ENCODE data around the gene DTNA.

The DTNA gene

DNA sequence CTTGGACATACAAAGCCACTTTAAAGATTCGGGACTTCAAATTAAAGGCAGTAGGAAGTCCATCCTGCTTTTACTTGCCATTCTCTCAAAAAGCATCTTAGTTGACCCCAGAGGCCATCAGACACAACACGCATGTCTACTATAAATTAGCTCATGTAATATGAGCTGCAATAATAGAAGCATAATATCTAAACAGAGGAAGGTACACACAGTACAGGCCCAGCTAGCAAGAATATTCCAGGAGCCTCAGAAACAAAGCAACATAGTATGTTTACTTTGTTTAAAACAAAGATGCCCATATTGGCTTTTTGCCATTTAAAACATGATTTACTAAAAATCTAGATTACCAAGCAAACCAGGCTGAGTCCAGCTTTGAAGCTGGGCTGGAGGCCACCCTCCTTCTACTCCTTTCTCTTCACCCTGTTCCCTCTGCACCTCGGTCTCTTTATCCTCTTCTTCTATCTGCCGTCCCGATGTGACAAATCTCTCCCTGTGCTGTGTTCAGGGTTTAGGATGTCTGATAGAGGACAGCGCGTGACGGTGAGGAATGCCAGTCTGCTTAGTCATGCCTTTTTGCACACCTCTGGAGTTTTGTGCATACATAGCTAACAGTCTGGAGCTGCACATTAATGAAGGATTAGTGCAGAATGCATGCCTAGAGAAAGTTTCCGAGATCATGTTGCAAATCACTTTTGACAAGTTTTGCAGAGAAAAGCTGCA, 28.2 kb downstream of the DTNA start:
- Mint-ChIP-seq H3K27ac (no peak overlapping the region), H3K4me3 (no peak overlapping the region), H3K36me3 (ENCODE audit: low read depth) (no peaks in the 10 kb centered on the region), H3K4me1 (ENCODE audit: low read depth) (no peaks in the 10 kb centered on the region), H3K9me3 (no peaks in the 10 kb centered on the region), H3K27me3 (ENCODE audit: low read depth) (no peaks in the 10 kb centered on the region)

DNA sequence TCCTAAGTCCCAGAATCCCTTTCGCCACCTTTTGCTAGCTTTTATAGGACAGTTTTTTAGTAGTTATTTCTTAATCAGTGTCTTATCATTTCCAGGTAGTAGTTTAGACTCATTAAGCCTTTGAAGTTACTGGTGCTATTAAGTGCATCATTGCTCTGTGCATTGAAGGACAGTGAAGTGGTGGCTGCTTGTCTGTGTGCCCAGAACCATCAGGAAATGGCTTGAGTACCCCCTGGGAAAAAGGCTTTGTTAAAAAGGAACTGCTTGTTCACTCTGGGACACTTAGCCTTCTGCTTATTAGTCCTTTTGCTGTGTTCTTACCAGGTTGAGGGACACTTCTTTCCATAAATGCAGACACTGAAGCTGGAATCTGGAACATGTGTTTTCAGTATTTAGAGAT, 30.0 kb downstream of the DTNA start:
- H3K4me1 Mint-ChIP-seq (ENCODE audit: low read depth) = no peaks in the 10 kb centered on the region
- no peaks in the 10 kb centered on the region for H3K36me3 Mint-ChIP-seq (ENCODE audit: low read depth)
- no peaks in the 10 kb centered on the region for H3K27me3 Mint-ChIP-seq (ENCODE audit: low read depth)
- H3K9me3 Mint-ChIP-seq = no peaks in the 10 kb centered on the region
- H3K27ac Mint-ChIP-seq = no peak overlapping the region
- no peak overlapping the region for H3K4me3 Mint-ChIP-seq

GRCh38 chr18:34740724-34741123, 30.6 kb downstream of the DTNA start:
- Mint-ChIP-seq H3K4me1 (ENCODE audit: low read depth) (no peaks in the 10 kb centered on the region), H3K4me3 (no peak overlapping the region), H3K36me3 (ENCODE audit: low read depth) (no peaks in the 10 kb centered on the region), H3K27ac (no peak overlapping the region), H3K9me3 (no peaks in the 10 kb centered on the region), H3K27me3 (ENCODE audit: low read depth) (no peaks in the 10 kb centered on the region)

DNA sequence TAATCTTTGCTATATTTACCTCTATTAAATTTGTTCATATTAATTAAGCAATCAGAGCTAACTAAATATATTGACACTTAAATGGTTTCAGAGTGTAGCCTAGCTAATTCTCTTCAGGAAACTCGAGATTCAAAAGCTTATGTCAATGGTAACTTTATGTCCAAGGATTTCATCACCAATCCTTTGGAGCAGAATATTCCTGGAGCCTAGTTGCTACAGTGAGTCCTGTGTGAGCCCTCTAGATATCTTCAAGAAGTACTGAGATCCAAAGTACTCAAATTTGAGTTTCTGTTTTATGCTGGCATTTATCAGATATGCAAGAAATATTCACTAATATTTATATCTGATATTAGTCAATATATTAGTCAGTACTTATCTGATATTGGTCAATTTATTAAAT, 31.3 kb downstream of the DTNA start:
- Mint-ChIP-seq H3K4me1 (ENCODE audit: low read depth) (no peaks in the 10 kb centered on the region), H3K36me3 (ENCODE audit: low read depth) (no peaks in the 10 kb centered on the region), H3K27ac (no peak overlapping the region), H3K9me3 (no peaks in the 10 kb centered on the region), H3K4me3 (no peak overlapping the region), H3K27me3 (ENCODE audit: low read depth) (no peaks in the 10 kb centered on the region)

DNA sequence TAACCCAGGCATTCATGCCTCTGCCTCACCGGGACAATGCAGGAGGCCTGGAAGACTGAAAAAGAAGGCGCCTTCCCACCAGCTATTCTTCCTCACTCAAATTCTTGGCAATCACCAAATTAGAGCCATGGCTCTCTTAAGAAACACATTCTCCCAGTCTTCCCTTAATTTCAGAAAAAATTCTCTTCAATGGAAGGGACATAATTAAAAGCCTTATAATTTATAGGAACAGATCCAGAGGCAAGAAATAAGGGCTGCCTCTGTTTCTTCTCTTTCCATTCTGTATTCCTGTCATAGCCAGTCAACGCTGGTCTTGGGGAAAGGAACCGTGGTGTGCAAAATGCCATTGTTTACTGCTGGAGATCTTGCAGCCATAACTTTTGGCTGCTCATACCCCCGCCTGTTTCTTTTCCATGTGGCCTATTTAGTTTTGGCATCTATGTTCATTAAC, 32.8 kb downstream of the DTNA start:
- no peak overlapping the region for H3K4me3 Mint-ChIP-seq
- no peak overlapping the region for H3K27ac Mint-ChIP-seq
- no peaks in the 10 kb centered on the region for H3K9me3 Mint-ChIP-seq
- H3K27me3 Mint-ChIP-seq (ENCODE audit: low read depth) = no peaks in the 10 kb centered on the region
- H3K36me3 Mint-ChIP-seq (ENCODE audit: low read depth) = no peaks in the 10 kb centered on the region
- no peaks in the 10 kb centered on the region for H3K4me1 Mint-ChIP-seq (ENCODE audit: low read depth)

- H3K9me3 Mint-ChIP-seq = no peaks in the 10 kb centered on the region
- no peak overlapping the region for H3K27ac Mint-ChIP-seq
- no peak overlapping the region for H3K4me3 Mint-ChIP-seq
- no peaks in the 10 kb centered on the region for H3K36me3 Mint-ChIP-seq (ENCODE audit: low read depth)
- no peaks in the 10 kb centered on the region for H3K4me1 Mint-ChIP-seq (ENCODE audit: low read depth)
- H3K27me3 Mint-ChIP-seq (ENCODE audit: low read depth) = peaks cover 4% of the 10 kb centered on the region
These were observed 34.5 kb downstream of the DTNA start for GRCh38 chr18:34744569-34744968.

DNA sequence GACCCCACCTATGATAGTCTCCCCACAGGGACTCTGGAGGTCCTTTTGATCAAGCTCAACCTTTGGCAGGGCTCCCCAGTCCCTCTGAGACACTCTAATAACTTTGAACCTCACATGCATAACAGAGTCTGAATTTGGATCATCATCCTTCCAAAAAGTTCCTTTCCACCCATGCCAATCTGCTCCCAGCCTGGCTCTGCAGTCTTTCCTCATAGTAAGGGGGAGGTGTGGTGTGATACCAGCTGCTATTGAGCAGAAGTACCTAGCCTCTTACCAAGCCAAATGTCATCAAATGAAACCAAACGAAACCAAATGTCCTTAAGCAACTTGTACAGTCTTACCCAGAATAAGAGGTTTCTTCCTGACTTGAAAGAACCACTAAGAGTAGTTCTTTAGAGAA, 36.5 kb downstream of the DTNA start:
- no peaks in the 10 kb centered on the region for H3K9me3 Mint-ChIP-seq
- H3K4me3 Mint-ChIP-seq = no peak overlapping the region
- H3K36me3 Mint-ChIP-seq (ENCODE audit: low read depth) = no peaks in the 10 kb centered on the region
- peaks cover 4% of the 10 kb centered on the region for H3K27me3 Mint-ChIP-seq (ENCODE audit: low read depth)
- no peaks in the 10 kb centered on the region for H3K4me1 Mint-ChIP-seq (ENCODE audit: low read depth)
- no peak overlapping the region for H3K27ac Mint-ChIP-seq

- Mint-ChIP-seq H3K27ac (no peak overlapping the region), H3K27me3 (ENCODE audit: low read depth) (peaks cover 10% of the 10 kb centered on the region), H3K36me3 (ENCODE audit: low read depth) (no peaks in the 10 kb centered on the region), H3K4me1 (ENCODE audit: low read depth) (no peaks in the 10 kb centered on the region), H3K9me3 (peaks cover 3% of the 10 kb centered on the region), H3K4me3 (no peak overlapping the region)
These were observed 39.6 kb downstream of the DTNA start for GRCh38 chr18:34749721-34750120.

- Mint-ChIP-seq H3K9me3 (peaks cover 3% of the 10 kb centered on the region), H3K4me3 (no peak overlapping the region), H3K27ac (no peak overlapping the region), H3K36me3 (ENCODE audit: low read depth) (no peaks in the 10 kb centered on the region), H3K27me3 (ENCODE audit: low read depth) (peaks cover 10% of the 10 kb centered on the region), H3K4me1 (ENCODE audit: low read depth) (no peaks in the 10 kb centered on the region)
These were observed 42.0 kb downstream of the DTNA start for GRCh38 chr18:34752056-34752455.

DNA sequence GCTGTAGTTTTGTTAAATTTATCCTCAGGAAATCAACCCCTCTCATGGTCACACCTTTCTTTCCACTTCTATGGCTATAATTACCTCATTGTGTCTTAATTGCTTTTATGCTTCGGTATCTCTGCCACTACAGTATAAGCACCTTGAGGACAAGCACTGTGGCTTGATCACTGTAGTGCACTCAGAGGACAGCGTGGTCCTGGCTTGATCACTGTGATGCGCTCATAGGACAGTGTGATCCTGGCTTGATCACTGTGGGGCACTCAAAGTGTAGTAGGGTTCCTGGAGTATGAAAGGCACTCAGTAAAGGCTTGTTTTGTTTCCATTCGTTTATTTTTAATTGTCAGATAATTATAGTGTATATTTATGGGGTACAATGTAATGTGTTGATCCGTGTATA, 44.2 kb downstream of the DTNA start:
- no peaks in the 10 kb centered on the region for H3K4me1 Mint-ChIP-seq (ENCODE audit: low read depth)
- peaks cover 7% of the 10 kb centered on the region for H3K27me3 Mint-ChIP-seq (ENCODE audit: low read depth)
- no peak overlapping the region for H3K27ac Mint-ChIP-seq
- H3K4me3 Mint-ChIP-seq = no peak overlapping the region
- no peaks in the 10 kb centered on the region for H3K36me3 Mint-ChIP-seq (ENCODE audit: low read depth)
- H3K9me3 Mint-ChIP-seq = peaks cover 3% of the 10 kb centered on the region

DNA sequence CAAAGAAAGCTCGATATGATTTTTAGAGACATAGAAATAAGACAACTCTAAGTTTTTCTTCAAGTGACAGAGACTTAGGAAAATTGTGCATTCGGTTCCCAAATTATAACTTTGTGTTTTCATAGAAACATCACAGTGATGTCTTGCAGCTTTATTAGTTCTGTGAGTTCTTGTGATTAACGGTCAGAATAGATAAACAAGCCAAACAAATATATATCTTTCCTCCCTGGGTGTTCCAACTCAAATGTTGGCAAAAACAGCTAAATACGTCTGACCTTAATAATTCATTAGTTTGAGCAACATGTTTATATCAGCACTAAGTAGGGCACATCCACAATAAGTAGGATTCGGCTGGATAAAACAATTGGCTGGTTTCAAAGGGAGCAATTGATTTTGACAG, 47.6 kb downstream of the DTNA start:
- Mint-ChIP-seq H3K4me3 (no peak overlapping the region), H3K27me3 (ENCODE audit: low read depth) (peaks cover 7% of the 10 kb centered on the region), H3K9me3 (peaks cover 3% of the 10 kb centered on the region), H3K4me1 (ENCODE audit: low read depth) (no peaks in the 10 kb centered on the region), H3K36me3 (ENCODE audit: low read depth) (no peaks in the 10 kb centered on the region), H3K27ac (no peak overlapping the region)

DNA sequence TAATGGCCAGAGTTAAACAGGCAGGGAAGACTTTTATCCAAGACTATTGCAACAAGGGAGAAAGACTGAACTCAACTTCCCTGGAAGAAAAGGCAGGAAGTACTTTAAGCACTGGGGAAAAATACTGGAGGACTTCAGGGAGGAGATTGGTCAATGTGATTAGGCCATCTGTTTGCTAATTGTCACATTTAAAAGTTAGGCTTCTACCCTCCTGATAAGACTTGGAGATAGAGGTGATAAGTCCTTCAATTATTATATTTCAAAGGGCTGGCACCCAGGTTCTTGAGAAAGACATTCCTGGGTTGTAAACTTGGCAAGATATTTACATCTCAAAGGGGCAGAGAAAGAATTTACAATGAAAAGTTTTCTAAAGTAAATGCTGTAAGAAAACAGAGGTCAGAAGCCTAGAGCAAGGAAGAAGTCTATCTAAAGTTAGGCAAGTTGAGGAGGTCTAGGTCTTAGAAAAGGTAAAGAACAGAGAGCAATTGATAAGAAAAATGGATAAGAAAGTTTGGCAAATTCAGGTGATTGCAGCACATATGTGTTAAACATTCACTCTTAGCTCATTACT, 48.4 kb downstream of the DTNA start:
- peaks cover 3% of the 10 kb centered on the region for H3K9me3 Mint-ChIP-seq

GRCh38 chr18:34760444-34760843, 50.3 kb downstream of the DTNA start:
- Mint-ChIP-seq H3K4me3 (no peak overlapping the region), H3K36me3 (ENCODE audit: low read depth) (no peaks in the 10 kb centered on the region), H3K4me1 (ENCODE audit: low read depth) (no peaks in the 10 kb centered on the region), H3K27me3 (ENCODE audit: low read depth) (no peaks in the 10 kb centered on the region), H3K27ac (no peak overlapping the region), H3K9me3 (no peaks in the 10 kb centered on the region)

More for the DNA sequence above, 48.4 kb downstream of the DTNA start:
- no peaks in the 10 kb centered on the region for H3K36me3 Mint-ChIP-seq (ENCODE audit: low read depth)
- H3K27me3 Mint-ChIP-seq (ENCODE audit: low read depth) = peaks cover 7% of the 10 kb centered on the region
- no peak overlapping the region for H3K4me3 Mint-ChIP-seq
- no peak overlapping the region for H3K27ac Mint-ChIP-seq
- H3K4me1 Mint-ChIP-seq (ENCODE audit: low read depth) = no peaks in the 10 kb centered on the region

GRCh38 chr18:34764451-34764850, 54.4 kb downstream of the DTNA start:
- Mint-ChIP-seq H3K4me3 (no peak overlapping the region), H3K4me1 (ENCODE audit: low read depth) (no peaks in the 10 kb centered on the region), H3K27ac (no peak overlapping the region), H3K9me3 (no peaks in the 10 kb centered on the region), H3K36me3 (ENCODE audit: low read depth) (no peaks in the 10 kb centered on the region), H3K27me3 (ENCODE audit: low read depth) (no peaks in the 10 kb centered on the region)

DNA sequence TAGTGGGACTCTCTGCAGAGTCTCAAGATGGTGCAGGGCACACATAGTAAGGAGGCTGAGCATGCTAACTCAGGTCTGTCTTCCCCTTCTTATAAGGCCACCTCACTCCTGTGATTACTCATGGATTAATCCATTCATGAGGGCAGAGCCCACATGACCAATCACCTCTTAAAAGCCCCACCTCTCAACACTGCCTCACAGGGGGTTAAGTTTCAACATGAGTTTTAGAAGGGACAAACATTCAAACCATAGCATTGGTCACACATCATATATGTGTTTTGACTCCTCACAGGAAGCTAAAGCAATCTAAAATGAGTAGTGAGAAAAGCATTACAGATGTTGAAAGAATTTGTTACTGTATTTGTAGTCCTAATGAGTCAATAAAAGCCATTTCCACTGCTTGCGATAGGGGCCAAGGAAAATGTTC, 57.5 kb downstream of the DTNA start:
- no peaks in the 10 kb centered on the region for H3K9me3 Mint-ChIP-seq
- no peak overlapping the region for H3K4me3 Mint-ChIP-seq
- H3K4me1 Mint-ChIP-seq (ENCODE audit: low read depth) = no peaks in the 10 kb centered on the region
- H3K27me3 Mint-ChIP-seq (ENCODE audit: low read depth) = no peaks in the 10 kb centered on the region
- H3K36me3 Mint-ChIP-seq (ENCODE audit: low read depth) = no peaks in the 10 kb centered on the region
- no peak overlapping the region for H3K27ac Mint-ChIP-seq
